GM10847 (cell line): Measurements from ENCODE around the gene SYT5.

ENCODE experiments used
- POLR2A ChIP-seq: IDR thresholded peaks from 2 replicates; pipeline ENCODE4 v1.6.1; 2011; ENCODE audit not compliant: insufficient read length; ENCODE audit errors: extremely low read depth

SYT5 gene

DNA sequence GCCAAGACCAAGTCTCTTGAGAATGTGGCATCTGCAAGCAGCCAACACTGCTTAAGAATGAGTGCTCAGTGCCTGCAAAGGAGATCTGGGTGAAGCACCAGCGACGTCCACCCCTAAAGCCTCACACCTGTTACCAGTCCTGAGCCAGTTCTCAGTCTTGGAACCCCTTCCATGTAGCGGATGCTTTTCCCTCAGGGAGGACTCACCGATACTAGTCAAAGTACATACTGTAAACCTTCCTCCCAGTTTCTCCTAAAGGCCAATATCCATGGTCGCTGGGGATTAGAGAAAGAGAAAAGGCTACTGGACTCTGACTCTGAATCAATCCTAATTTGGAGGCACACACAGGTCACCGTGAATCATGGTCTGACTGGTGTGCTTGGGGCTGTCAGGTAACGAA, 33.5 kb upstream of the SYT5 start:
- TF ChIP-seq POLR2A, result no peak

GRCh38 chr19:55212447-55212846, 32.4 kb upstream of the SYT5 start:
- no peak for TF ChIP-seq POLR2A

GRCh38 chr19:55209693-55210472, 29.8 kb upstream of the SYT5 start:
- TF ChIP-seq POLR2A, result no peak

DNA sequence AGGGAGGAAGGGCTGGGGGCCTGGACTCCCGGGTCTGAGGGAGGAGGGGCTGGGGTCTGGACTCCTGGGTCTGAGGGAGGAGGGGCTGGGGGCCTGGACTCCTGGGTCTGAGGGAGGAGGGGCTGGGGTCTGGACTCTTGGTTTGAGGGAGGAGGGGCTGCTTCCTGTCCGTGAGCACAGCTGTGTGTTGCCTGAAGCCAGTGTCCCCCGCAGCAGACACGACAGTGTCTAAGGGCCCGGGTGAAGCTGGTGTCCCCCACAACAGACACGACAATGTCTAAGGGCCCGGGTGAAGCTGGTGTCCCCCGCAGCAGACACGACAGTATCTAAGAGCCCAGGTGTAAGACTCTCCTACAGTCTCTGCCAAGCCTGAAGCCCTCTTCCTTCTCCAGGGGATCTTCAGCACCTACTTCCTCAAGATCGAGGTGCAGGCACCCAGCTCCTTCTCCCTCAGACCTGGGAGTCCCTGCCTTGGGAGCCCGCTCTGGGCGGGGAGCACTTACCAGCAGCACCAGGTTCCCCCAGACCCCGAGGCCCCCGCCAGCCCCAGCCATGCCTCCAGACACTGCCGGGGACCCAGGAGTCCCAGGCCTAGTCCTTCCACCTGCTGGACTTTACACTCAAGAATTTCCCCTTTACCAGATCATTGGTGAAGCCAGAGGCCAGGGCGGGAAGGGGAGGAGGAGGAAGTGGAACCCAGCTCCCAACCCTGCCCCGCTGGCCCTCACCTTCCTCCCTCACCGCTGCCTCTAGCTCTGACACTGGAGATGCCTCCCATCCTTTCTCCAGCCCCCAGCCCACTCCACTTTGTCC, 29.0 kb upstream of the SYT5 start, which contains the start of gene PTPRH:
PTPRH (minus strand) TSS at position 622 of the 813 bp plus-strand sequence; CDS start at position 554, 68 bp downstream.
- no peak for TF ChIP-seq POLR2A

- TF ChIP-seq POLR2A, result no peak
Measured at GRCh38 chr19:55206664-55207500, 26.8 kb upstream of the SYT5 start.

DNA sequence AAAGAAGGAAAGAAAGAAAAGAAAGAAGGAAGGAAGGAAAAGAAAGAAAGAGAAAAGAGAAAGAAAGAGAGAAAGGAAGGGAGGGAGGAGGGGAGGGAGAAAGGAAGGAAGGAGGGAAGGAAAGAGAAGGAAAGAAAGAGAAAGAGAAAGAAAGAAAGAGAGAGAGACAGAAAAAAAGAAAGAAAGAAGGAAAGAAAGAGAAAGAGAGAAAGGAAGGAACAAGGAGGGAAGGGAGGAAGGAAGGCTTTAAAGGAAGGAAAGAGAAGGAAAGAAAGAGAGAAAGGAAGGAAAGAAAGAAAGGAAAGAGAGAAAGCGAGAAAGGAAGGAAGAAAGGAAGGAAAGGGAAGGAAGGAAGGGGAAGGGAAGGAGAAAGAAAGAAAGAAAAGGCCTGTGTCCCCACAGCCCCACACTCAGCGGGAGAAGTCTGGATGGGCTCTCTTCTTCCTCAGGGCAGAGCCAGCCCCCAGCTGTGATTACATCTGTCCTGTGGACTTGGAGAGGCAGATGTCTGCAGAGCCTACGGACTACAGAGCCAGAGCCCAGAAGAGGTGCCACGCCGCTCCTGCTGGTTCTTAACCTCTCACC, 19.6 kb upstream of the SYT5 start:
- TF ChIP-seq POLR2A, result no peak

GRCh38 chr19:55198651-55199050, 18.6 kb upstream of the SYT5 start:
- TF ChIP-seq POLR2A, result no peak

DNA sequence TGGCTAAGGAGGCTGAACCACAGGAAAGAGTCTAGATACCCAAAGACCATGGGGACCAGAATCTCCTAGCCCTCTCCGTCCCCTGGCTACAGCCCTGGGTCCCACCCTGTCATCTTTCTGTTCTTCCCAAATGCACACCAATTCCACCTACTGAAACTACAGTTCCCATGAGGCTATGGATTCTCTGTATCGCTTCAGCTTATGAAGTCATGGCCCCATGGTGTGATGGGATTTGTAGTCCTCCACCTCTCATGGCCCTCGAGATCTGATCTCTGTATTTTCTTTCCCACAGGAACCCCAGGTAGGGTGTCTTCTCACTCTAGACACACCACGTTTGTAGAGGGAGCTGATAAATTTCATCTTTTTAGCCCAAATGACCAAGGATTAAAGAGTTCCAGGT, 17.4 kb upstream of the SYT5 start:
- TF ChIP-seq POLR2A, result no peak

DNA sequence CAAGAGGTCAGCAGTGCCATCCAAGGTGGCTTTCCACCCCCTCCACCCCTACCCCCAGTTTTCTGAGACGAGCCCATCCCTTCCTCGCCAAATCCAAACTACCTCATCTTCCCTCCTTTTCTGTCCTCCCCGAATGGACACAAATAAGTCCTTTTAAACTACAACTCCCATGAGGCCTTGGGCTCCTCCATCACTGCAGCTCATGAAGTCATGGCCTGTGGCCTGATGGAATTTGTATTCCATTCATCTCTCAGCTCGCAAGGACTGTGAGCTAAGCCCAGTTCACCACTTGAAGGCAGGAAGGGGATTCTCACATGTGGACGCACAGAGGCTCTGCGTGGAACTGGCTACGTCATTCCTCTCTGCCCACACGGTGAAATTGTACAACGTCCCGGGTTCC, 16.7 kb upstream of the SYT5 start:
- TF ChIP-seq POLR2A, result no peak

DNA sequence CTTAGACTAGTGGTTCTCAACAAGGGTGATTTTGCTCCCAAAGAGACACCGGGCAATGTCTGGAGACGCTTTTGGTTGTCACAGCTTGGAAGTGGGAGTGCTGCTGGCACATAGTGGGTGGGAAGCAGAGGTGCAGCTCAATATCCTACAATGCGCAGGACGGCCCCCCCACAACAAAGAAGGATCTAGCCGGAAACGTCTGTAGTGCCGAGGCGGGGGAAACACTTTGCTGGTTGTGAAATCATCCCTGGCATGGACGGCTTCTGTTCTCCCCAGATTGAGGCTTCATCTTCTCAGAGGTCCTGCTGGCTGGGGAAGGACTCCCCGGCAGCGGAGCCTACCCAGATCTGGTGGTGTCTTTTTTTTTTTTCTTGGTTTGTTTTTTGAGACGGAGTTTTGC, 13.4 kb upstream of the SYT5 start:
- TF ChIP-seq POLR2A, result no peak

DNA sequence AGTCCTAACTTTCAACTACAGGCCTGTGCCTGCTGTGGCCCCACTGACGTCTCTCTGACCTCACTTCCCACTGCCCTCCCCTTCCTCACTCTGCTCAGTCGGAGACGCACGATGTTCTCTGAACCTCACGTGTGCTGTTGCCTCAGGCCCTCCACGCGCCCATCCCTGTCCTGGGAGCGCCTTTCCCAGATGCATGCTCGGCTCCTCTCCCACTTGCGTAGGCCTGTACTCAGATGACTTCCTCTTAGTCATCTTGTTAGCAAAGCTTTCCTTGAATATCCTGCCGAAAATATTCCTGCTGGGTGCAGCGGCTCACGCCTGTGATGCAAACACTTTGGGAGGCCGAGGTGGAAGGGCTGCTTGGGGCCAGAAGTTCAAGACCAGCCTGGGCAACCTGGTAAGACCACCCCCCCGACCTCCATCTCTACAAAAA, 9.3 kb upstream of the SYT5 start:
- no peak for TF ChIP-seq POLR2A

GRCh38 chr19:55188625-55189024, 8.5 kb upstream of the SYT5 start:
- no peak for TF ChIP-seq POLR2A

GRCh38 chr19:55186080-55186479, 6.0 kb upstream of the SYT5 start:
- no peak for TF ChIP-seq POLR2A

- no peak for TF ChIP-seq POLR2A
Measured at GRCh38 chr19:55181740-55182139, 1.7 kb upstream of the SYT5 start.

DNA sequence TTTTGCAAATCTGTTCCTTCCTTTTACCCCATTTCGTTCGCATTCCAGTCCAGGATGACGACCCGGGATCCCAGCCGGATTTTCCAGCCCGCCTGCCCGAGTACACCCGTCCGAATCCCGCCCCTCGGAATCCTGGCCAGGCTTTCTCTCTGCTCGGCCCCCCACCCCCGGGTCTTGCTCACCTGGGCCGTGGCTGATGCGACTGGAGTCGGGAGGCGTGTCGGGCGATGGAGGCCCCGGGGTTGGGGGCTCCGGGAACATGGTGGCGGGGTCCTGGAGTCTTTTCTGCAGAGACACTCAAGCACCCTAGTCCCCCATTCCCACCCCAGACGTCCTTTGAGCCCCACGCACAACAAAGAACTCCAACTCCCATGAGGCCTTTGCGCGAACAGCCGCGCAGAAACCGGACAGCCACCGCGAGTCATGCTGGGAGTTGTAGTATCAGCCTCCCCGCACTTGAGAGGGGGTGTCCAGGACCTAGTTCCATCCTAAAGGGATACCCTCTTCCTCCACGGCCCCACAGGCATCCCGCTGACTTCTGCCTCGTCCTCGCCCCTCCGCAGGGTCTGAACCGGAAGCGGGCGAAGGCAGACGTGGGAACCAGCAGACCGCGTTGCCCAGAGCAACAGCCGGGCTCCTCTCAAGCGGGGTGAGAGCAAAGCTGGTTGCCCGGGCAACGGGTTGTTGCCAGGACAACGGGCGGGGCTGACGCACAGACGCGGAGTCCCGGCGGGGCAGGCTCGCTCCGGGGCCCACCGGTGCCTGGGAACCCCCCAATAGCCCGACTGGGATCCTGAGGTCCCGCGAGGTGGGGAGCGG, 1.1 kb downstream of the SYT5 start:
- TF ChIP-seq POLR2A, result no peak

DNA sequence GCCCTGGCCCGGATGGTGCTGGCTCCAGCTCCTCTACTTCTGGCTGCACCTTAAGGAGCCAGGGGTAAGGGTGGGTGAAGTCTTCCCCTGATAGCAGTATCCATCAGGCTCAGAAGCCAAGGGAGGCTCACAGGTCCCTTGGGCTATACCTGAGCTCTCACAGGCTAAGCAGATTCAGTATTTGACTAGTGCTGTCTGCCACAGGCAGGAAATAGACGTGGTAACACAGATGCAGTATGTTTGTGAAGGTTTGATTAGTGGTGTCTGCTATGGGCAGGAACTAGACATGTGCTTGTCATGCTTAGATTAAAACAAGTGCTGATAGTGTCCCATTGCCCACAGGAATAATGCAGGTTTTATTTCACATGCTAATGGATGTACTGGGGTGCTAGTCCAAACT, 4.0 kb downstream of the SYT5 start:
- TF ChIP-seq POLR2A, result no peak
